DND-41 (cell line): ENCODE results near the gene VAC14.

Experiments
- ATAC-seq: fragments of 200-7000 bp; cut with Tn5 transposase; 3 replicates; pipeline ENCODE4 v1.9.1; 2021; ENCODE audit warnings: low read depth; ENCODE audit not compliant: insufficient read depth
- DNase-seq: peaks from one replicate; pipeline ENCODE4 v3.0.0-alpha.2; 2020
- H2AFZ ChIP-seq: 2 replicates; pipeline ENCODE4 v1.6.0; 2012; ENCODE audit warnings: low read depth, low read length
- H3K27ac ChIP-seq: 2 replicates; pipeline ENCODE4 v1.5.1; 2012; ENCODE audit warnings: low read length, inconsistent platforms
- H3K27me3 ChIP-seq: fragments of 200-600 bp; sonication (generic); 2 replicates; pipeline ENCODE4 v1.6.0; 2012; ENCODE audit warnings: low read length, mild to moderate bottlenecking, inconsistent platforms; ENCODE audit not compliant: insufficient read depth, poor library complexity
- H3K36me3 ChIP-seq: 2 replicates; pipeline ENCODE4 v1.5.1; 2012; ENCODE audit warnings: low read length, inconsistent platforms; ENCODE audit not compliant: insufficient read depth
- H3K4me1 ChIP-seq: 2 replicates; pipeline ENCODE4 v1.5.1; 2012; ENCODE audit warnings: mild to moderate bottlenecking, low read length; ENCODE audit not compliant: insufficient read depth
- H3K4me2 ChIP-seq: 2 replicates; pipeline ENCODE4 v1.6.0; 2012; ENCODE audit warnings: mild to moderate bottlenecking, moderate library complexity, low read length, inconsistent platforms; ENCODE audit not compliant: insufficient read depth
- H3K4me3 ChIP-seq, 2 experiments: fragments of 200-600 bp in 1 of 2; shearing (Covaris generic) in 1 of 2; 2 replicates each; pipeline ENCODE4 v1.5.1; 2012 to 2016; ENCODE audit warnings: inconsistent platforms in 2 of 2, low read length in 2 of 2, mild to moderate bottlenecking in 2 of 2, low read depth in 1 of 2, moderate library complexity in 1 of 2
- H3K79me2 ChIP-seq: 2 replicates; pipeline ENCODE4 v1.6.0; 2012; ENCODE audit warnings: low read length, inconsistent platforms; ENCODE audit not compliant: insufficient read depth
- H3K9ac ChIP-seq: 2 replicates; pipeline ENCODE4 v1.6.0; 2012; ENCODE audit warnings: low read depth, mild to moderate bottlenecking, inconsistent platforms, low read length, moderate library complexity
- H3K9me3 ChIP-seq: 2 replicates; pipeline ENCODE4 v1.5.1; 2012; ENCODE audit warnings: low read length, moderate library complexity, mild to moderate bottlenecking, inconsistent platforms; ENCODE audit not compliant: insufficient read depth, severe bottlenecking
- H4K20me1 ChIP-seq: 2 replicates; pipeline ENCODE4 v1.6.0; 2012; ENCODE audit warnings: low read length; ENCODE audit not compliant: insufficient read depth
- CTCF ChIP-seq: IDR thresholded peaks from 2 replicates; pipeline ENCODE4 v1.5.1; 2012; ENCODE audit warnings: borderline replicate concordance, low read length, moderate library complexity, mild to moderate bottlenecking; ENCODE audit not compliant: poor library complexity, severe bottlenecking; ENCODE audit errors: extremely low read depth
- EZH2 ChIP-seq: IDR thresholded peaks from 3 replicates; pipeline ENCODE4 v1.6.1; 2012; ENCODE audit warnings: borderline replicate concordance, low read depth, mild to moderate bottlenecking, moderate library complexity, low read length, inconsistent platforms; ENCODE audit not compliant: severe bottlenecking

VAC14 gene

DNA sequence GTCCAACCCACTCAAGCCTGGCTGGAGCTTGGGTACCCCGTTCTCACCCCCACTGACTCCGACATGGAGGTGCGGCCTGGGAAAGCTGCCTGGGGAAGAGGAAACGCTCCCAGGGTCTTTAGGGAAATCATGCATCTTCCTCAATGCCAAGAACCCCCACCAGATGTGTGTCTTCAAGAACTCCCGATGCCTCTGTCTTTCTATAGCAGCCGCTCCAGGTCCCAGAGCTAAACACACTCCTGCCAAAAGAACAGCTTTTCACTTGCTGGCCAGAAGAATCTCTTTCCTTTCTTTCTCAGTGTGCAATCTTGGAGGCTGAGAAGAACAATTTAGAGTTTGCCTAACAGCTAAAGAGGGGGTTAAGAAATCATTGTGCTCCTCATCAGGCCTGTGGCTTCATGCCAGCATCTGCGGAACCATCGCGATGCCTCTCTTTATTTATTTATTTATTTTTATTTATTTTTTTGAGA lies 74.0 kb downstream of the VAC14 start:
- Histone ChIP-seq H3K4me3 (no peak overlapping the region), H4K20me1 (0 out of 2 replicates have a peak, but pooled peaks cover 2% of the 10 kb centered on the region), H3K9me3 (no peaks in the 10 kb centered on the region), H3K79me2 (no peaks in the 10 kb centered on the region), H3K36me3 (peaks cover 47% of the 10 kb centered on the region), H3K27me3 (no peaks in the 10 kb centered on the region), H3K4me2 (no peak overlapping the region), H3K9ac (no peak overlapping the region), H3K27ac (no peak overlapping the region), H3K4me1 (no peaks in the 10 kb centered on the region), H2AFZ (no peak overlapping the region)
- ATAC-seq, result no peak
- TF ChIP-seq EZH2 (no peak), CTCF (no peak)
- DNase-seq, result no peak

DNA sequence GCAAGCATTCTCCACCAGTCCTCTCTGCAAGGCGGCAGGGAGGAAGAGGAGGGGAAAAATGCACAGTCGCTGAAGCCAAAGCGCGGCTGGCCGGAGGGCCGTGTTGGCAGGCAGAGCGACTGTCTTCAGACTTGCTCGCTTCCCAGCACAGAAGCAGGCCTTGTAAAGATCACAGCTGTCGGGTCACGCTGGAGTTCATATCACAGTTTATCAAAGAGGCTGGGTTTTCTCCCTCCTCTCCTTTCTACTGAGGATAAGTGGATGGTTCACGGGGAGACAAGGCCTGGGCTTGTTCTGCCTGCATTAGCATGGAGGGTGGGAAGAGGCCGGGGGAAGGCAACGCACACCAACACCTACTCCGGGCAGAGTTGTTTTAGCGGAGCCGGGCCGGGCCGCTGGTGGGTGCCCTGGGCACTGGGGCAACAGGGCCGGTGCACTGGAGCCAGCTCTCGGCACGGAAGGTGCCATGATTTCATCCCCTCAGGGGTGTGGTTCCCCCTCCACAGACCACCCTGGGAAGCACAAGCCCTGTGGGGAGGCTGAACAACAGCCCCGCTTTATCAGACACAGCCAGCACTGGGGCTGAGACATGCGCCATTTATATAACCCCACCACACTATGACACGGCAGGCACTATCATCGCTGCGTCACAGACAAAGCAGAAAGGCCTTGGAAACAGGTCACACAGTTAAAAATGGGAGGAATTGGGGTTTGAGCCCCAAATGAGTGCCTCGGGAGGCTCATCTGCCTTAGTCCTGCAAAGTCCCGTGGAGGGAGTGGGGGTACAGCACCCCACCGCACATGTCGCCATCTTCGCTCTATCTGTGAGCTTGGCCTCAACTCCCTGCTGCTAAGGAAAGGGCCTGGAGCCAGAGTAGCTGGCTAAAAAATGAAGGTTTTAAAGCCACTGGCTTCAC lies 74.8 kb downstream of the VAC14 start:
- TF ChIP-seq CTCF (no peak), EZH2 (no peak)
- Histone ChIP-seq H4K20me1 (0 out of 2 replicates have a peak, but pooled peaks cover 2% of the 10 kb centered on the region), H3K27ac (no peak overlapping the region), H2AFZ (no peak overlapping the region), H3K4me3 (no peak overlapping the region), H3K79me2 (no peaks in the 10 kb centered on the region), H3K36me3 (peaks cover 47% of the 10 kb centered on the region), H3K4me2 (no peak overlapping the region), H3K4me1 (no peaks in the 10 kb centered on the region), H3K9me3 (no peaks in the 10 kb centered on the region), H3K27me3 (no peaks in the 10 kb centered on the region), H3K9ac (no peak overlapping the region)
- DNase-seq, result no peak
- ATAC-seq, result no peak

GRCh38 chr16:70725024-70725911 lies 75.7 kb downstream of the VAC14 start:
- Histone ChIP-seq H3K9me3 (no peaks in the 10 kb centered on the region), H3K27me3 (no peaks in the 10 kb centered on the region), H3K36me3 (peaks cover 49% of the 10 kb centered on the region), H2AFZ (no peak overlapping the region), H3K79me2 (no peaks in the 10 kb centered on the region), H3K4me2 (no peak overlapping the region), H3K27ac (no peak overlapping the region), H3K9ac (no peak overlapping the region), H3K4me3 (no peak overlapping the region), H3K4me1 (no peaks in the 10 kb centered on the region), H4K20me1 (0 out of 2 replicates have a peak, but pooled peaks cover 2% of the 10 kb centered on the region)
- TF ChIP-seq CTCF, result no peak
- TF ChIP-seq EZH2, result no peak
- ATAC-seq (no peak), DNase-seq (no peak)
